Gastroesophageal sphincter (tissue), 4 donors: ENCODE data around the gene BBS7. TPM values are rescaled to one million over a fixed set of nuclear protein-coding genes. Genes with fewer than 3 reads are reported as not detected.

Experiments used
- ATAC-seq: fragments of 150-250 bp; one replicate; pipeline ENCODE4 v1.9.1; 2016; ENCODE audit warnings: mild to moderate bottlenecking, moderate library complexity
- H3K27ac ChIP-seq, 4 donors: fragments of 200-600 bp; sonication (generic) in 3 of 4; 1 replicate in 3 of 4; 2 replicates in 1 of 4; pipeline ENCODE4 v1.5.1; 2016 to 2019
- H3K27me3 ChIP-seq: fragments of 200-600 bp; sonication (generic); one replicate; pipeline ENCODE4 v1.5.1; 2019
- H3K36me3 ChIP-seq, 2 donors: fragments of 200-600 bp; sonication (generic); one replicate each; pipeline ENCODE4 v1.5.1; 2019; ENCODE audit warnings: control low read depth in 1 of 2
- H3K4me1 ChIP-seq, 3 donors: fragments of 200-600 bp; sonication (generic); 1 replicate in 2 of 3; 2 replicates in 1 of 3; pipeline ENCODE4 v1.5.1; 2016 to 2019; ENCODE audit warnings: control low read depth in 2 of 3
- H3K4me3 ChIP-seq, 2 donors: fragments of 200-600 bp; sonication (generic); one replicate each; pipeline ENCODE4 v1.5.1; 2019; ENCODE audit warnings: mild to moderate bottlenecking in 1 of 2, moderate library complexity in 1 of 2
- H3K9me3 ChIP-seq, 3 donors: fragments of 200-600 bp; sonication (generic); one replicate each; pipeline ENCODE4 v1.5.1; 2017 to 2019; ENCODE audit warnings: control low read depth in 2 of 3
- EP300 ChIP-seq: sonication (generic); formaldehyde crosslinking; IDR thresholded peaks from one replicate; pipeline ENCODE4 v1.6.1; 2017; ENCODE audit warnings: antibody characterized with exemption, mild to moderate bottlenecking
- POLR2A ChIP-seq, 2 donors: fragments of 450-650 bp; IDR thresholded peaks; one replicate each; pipeline ENCODE4 v1.6.1; 2017; ENCODE audit warnings: antibody characterized with exemption in 2 of 2, mild to moderate bottlenecking in 2 of 2, moderate library complexity in 1 of 2
- POLR2AphosphoS5 ChIP-seq: sonication (generic); formaldehyde crosslinking; IDR thresholded peaks from one replicate; pipeline ENCODE4 v1.6.1; 2017; ENCODE audit warnings: antibody characterized with exemption
- whole genome bisulfite sequencing, 2 donors: methylation state at CpG; one replicate each; pipeline ENCODE4 v1.1.5; 2018; ENCODE audit warnings: low coverage in 1 of 2; 5-methylcytosine and 5-hydroxymethylcytosine counted together
- total RNA-seq, 4 donors: library from RNA; depleted of rRNA; stranded (reverse); fragments of >200 nt; gene quantifications; one replicate each; pipeline ENCODE4 v1.1.0, GENCODE V29; 2016
- TF ChIP-seq, protein P1 (sequence below), 4 experiments: fragments of 200-600 bp in 2 of 4; fragments of 450-650 bp in 2 of 4; sonication (generic) in 1 of 4; IDR thresholded peaks; one replicate each; pipeline ENCODE4 v1.5.1; 2017 to 2019; ENCODE audit warnings: antibody characterized with exemption in 4 of 4, mild to moderate bottlenecking in 2 of 4, moderate library complexity in 2 of 4

BBS7 gene
- total RNA-seq, 4 donors from 2014 or later: 13.3 to 23.1 (median 20.4) TPM

DNA sequence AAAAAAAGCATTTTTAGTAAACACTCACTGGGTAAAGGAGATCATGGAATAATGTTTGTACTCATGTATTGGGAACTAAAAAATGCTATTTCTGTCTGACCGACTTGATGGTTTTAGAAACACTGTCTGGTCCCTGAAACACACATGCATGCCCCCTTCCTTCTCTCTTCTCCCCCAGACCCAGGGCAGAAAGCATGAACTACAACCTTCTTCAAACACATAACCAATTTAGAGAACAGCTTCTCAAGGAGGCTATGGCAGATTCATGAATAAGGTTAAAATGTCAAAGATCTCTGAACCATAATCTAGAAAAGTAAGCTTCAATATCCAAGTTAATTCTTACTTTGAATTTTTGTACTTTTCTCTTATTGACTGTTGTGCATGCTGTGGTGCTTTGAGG, 52.6 kb downstream of the BBS7 start:
- Histone ChIP-seq H3K4me1 (peaks cover 0 to 4% (median 0%) of the 10 kb centered on the region in 3 donors), H3K27me3 (no peaks in the 10 kb centered on the region), H3K4me3 (no peak overlapping the region), H3K27ac (no peak overlapping the region), H3K36me3 (peaks cover 0 to 70% of the 10 kb centered on the region in 2 donors), H3K9me3 (no peaks in the 10 kb centered on the region)
- WGBS, 2 donors: 30 to 70% methylated on average over 1 of the region's 1 CpG
- ATAC-seq: no peak
- no peak for TF ChIP-seq POLR2AphosphoS5
- no peak for TF ChIP-seq POLR2A (IDR thresholded peaks at IDR 0.05)
- TF ChIP-seq, protein P1, sequence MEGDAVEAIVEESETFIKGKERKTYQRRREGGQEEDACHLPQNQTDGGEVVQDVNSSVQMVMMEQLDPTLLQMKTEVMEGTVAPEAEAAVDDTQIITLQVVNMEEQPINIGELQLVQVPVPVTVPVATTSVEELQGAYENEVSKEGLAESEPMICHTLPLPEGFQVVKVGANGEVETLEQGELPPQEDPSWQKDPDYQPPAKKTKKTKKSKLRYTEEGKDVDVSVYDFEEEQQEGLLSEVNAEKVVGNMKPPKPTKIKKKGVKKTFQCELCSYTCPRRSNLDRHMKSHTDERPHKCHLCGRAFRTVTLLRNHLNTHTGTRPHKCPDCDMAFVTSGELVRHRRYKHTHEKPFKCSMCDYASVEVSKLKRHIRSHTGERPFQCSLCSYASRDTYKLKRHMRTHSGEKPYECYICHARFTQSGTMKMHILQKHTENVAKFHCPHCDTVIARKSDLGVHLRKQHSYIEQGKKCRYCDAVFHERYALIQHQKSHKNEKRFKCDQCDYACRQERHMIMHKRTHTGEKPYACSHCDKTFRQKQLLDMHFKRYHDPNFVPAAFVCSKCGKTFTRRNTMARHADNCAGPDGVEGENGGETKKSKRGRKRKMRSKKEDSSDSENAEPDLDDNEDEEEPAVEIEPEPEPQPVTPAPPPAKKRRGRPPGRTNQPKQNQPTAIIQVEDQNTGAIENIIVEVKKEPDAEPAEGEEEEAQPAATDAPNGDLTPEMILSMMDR (IDR thresholded peaks at IDR 0.05): no peak
- TF ChIP-seq EP300: no peak

DNA sequence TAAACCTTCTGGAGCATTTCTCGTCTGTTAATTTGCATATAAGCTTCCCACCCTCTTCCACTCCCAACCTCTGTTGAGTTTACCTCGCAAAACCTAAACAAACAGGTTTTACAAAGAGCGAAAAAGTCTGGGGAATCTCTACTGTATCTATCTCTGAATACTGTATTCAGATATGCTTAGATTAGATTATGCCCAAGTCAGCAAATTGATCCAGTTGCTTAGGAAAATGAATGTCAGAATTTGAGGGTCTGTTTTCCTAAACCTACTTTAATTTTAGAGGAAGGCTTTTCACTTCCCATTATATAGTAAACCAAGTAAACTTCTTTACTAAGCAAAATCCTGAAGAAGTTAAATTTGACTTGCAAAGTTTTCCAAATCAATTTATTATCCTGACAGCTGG, 53.3 kb downstream of the BBS7 start:
- no peak for ATAC-seq
- no peaks in the 10 kb centered on the region for H3K4me1 ChIP-seq
- no peak overlapping the region for H3K4me3 ChIP-seq
- H3K27me3 ChIP-seq: no peaks in the 10 kb centered on the region
- WGBS, 2 donors: 76 to 81% methylated on average over 3 of the region's 3 CpGs
- H3K36me3 ChIP-seq: peaks cover 0 to 77% of the 10 kb centered on the region in 2 donors
- TF ChIP-seq POLR2AphosphoS5 (no peak), EP300 (no peak), POLR2A (IDR thresholded peaks at IDR 0.05) (no peak)
- TF ChIP-seq, protein P1 (IDR thresholded peaks at IDR 0.05): no peak
- H3K27ac ChIP-seq: no peak overlapping the region
- H3K9me3 ChIP-seq: no peaks in the 10 kb centered on the region

DNA sequence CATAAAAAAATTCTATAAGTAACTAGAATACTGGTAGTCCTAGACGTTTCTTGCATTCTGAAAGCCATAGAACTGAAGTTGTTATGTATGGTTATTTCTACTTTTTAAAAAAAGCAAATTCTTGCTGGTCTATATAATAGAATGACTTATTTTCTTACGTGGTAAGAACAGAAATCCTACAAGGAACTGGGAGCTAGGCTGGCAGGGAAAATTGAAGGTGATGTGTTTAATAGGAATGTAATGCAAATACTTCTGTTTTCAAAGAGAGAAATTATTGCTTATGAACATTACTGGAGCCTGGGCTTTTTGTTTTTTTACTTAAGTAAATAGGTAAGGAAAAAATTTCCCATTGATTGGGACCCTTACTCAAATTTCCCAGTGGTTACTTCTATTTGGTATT, 55.5 kb downstream of the BBS7 start:
- no peak for ATAC-seq
- 65 to 66% methylated on average over 2 of the region's 2 CpGs for WGBS, 2 donors
- Histone ChIP-seq H3K27ac (no peak overlapping the region), H3K36me3 (peaks cover 0 to 99% of the 10 kb centered on the region in 2 donors), H3K4me1 (no peaks in the 10 kb centered on the region), H3K9me3 (no peaks in the 10 kb centered on the region), H3K4me3 (no peak overlapping the region), H3K27me3 (no peaks in the 10 kb centered on the region)
- no peak for TF ChIP-seq POLR2AphosphoS5
- no peak for TF ChIP-seq POLR2A (IDR thresholded peaks at IDR 0.05)
- TF ChIP-seq, protein P1 (IDR thresholded peaks at IDR 0.05): no peak
- no peak for TF ChIP-seq EP300

DNA sequence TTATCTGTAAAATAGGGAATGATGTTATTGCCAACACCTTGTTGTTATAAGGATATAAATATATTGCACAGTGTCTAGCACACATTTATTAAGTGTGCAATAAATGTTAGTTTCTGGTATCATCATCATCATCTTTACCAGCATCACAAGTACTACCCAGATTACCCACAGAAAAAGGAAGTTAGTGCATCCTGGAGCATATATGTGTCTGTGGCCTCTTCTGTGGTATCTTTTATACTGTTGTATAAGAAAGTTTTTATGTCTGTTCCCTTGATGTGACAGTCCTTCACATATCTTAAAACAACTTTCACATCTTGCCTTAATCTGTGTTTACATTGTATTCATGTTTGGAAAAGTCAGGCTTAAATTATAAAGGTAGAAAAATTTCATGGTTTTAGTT, 59.2 kb downstream of the BBS7 start:
- no peak for ATAC-seq
- TF ChIP-seq EP300: no peak
- TF ChIP-seq, protein P1 (IDR thresholded peaks at IDR 0.05): no peak
- no peak for TF ChIP-seq POLR2AphosphoS5
- no peak for TF ChIP-seq POLR2A (IDR thresholded peaks at IDR 0.05)
- H3K36me3 ChIP-seq: peaks cover 7 to 100% of the 10 kb centered on the region in 2 donors
- no peak overlapping the region for H3K4me3 ChIP-seq
- H3K27ac ChIP-seq: no peak overlapping the region
- no peaks in the 10 kb centered on the region for H3K9me3 ChIP-seq
- no peaks in the 10 kb centered on the region for H3K27me3 ChIP-seq
- no peaks in the 10 kb centered on the region for H3K4me1 ChIP-seq

DNA sequence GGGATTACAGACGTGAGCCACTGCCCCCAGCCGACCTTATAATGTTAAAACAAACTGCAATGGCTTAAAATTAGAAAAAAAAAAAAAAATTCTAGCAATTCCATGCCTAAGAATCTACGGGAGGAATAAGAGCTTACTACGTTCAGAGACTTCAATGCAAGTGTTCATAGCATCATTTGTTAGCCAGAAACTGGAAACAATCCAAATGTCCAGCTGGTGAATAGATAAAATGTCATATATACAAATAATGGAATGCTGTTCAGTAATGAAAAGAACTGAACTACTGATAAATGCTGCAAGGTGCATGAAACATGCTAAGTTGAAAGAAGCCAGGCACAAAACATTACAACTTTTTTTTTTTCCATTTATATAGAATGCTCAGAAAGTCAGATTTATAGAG, 63.9 kb downstream of the BBS7 start:
- ATAC-seq: no peak
- Histone ChIP-seq H3K27ac (no peak overlapping the region), H3K9me3 (no peaks in the 10 kb centered on the region), H3K4me3 (no peak overlapping the region), H3K36me3 (peaks cover 7 to 90% of the 10 kb centered on the region in 2 donors), H3K4me1 (peaks cover 0 to 29% (median 6%) of the 10 kb centered on the region in 3 donors), H3K27me3 (no peaks in the 10 kb centered on the region)
- WGBS, 2 donors: 20 to 54% methylated on average over 1 to 4 of the region's 4 CpGs
- TF ChIP-seq, protein P1 (IDR thresholded peaks at IDR 0.05): no peak
- TF ChIP-seq POLR2AphosphoS5: no peak
- TF ChIP-seq POLR2A (IDR thresholded peaks at IDR 0.05): no peak
- TF ChIP-seq EP300: no peak
